ENCODE results near the gene SEZ6.

SEZ6 gene

DNA sequence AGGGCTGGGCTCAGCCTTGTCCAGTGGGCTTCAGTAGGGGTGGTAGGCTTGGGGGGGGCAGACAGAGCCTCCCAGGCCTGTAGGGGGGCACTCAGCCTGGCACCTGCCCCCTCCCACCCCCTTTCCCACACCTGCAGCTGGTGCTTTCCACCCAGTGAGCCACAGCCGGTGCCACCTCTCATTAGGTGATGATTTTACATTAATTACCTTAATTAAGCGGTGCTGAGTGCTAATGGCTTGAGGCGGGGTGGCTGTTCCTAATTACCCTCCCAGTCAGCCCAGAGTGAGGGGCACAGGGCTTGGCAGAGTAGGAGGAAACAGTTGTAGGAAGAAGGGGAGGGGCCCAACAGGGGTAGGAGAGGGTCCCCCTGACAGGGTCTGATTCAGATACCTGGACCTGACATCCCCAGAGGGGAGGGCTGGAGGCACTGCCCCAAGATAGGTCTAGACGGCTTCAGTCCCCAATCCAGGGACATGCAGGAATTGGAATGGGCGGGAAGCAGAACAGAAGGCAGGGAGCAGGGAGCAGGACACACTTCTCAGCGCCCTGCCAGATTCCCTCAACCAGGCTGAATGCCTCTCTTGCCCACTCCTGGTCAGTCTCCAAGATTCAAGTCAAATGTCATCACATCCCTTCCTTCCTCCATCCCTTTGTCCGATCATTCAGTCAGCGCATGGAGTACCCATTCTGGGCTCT is 28.0 kb downstream of the SEZ6 start:
- TF ChIP-seq, protein P1, sequence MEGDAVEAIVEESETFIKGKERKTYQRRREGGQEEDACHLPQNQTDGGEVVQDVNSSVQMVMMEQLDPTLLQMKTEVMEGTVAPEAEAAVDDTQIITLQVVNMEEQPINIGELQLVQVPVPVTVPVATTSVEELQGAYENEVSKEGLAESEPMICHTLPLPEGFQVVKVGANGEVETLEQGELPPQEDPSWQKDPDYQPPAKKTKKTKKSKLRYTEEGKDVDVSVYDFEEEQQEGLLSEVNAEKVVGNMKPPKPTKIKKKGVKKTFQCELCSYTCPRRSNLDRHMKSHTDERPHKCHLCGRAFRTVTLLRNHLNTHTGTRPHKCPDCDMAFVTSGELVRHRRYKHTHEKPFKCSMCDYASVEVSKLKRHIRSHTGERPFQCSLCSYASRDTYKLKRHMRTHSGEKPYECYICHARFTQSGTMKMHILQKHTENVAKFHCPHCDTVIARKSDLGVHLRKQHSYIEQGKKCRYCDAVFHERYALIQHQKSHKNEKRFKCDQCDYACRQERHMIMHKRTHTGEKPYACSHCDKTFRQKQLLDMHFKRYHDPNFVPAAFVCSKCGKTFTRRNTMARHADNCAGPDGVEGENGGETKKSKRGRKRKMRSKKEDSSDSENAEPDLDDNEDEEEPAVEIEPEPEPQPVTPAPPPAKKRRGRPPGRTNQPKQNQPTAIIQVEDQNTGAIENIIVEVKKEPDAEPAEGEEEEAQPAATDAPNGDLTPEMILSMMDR (IDR thresholded peaks at IDR 0.05; ENCODE audit: insufficient read depth, low read depth, low read length, missing control alignments): no peak
- no peak overlapping the region for H3K4me3 ChIP-seq (ENCODE audit: low read depth, low read length)
- DNase-seq (ENCODE audit: low read depth): no peak

DNA sequence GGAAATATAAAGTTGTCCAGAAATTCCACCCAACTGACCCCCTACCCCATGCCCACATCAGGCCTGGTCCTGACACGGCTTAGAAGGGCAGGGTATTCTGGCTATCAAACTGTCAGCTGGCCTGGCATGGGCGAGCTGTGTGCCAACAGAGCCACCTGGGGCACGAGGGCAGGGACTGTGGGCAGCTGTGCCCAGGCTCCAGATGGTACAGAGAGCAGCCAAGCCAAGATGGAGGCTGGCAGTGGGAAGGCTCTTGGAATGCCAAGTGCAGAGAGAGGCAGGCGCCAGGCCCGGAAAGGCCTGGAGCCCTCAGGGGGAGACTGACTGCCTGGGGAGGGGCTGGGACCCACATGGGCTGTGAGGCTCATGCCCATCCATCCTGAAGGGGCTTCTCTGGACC is 30.2 kb downstream of the SEZ6 start:
- H3K4me3 ChIP-seq (ENCODE audit: low read depth, low read length): no peak overlapping the region
- DNase-seq (ENCODE audit: low read depth): no peak
- TF ChIP-seq, protein P1 (IDR thresholded peaks at IDR 0.05; ENCODE audit: insufficient read depth, low read depth, low read length, missing control alignments): no peak

DNA sequence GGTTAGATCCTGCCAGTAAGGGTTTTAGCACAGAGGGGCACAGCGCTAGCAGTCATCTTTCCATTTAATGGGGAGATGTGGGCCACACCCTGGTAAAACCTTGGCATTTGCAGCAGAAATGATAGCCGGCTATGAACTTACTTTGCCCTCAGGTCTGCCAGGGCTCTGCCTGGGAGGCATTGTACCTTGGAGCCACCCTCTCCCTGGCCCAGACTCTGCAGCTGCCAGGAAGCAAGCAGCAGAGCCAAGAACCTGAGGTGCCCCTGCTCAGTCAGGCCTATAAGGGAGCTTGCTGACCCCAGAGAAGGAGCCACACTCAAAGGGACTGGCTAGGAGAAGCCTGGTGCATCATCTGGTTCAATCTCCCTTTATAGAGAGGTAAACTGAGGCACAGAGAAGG is 30.8 kb downstream of the SEZ6 start:
- TF ChIP-seq, protein P1 (IDR thresholded peaks at IDR 0.05; ENCODE audit: insufficient read depth, low read depth, low read length, missing control alignments): no peak
- no peak for DNase-seq (ENCODE audit: low read depth)

DNA sequence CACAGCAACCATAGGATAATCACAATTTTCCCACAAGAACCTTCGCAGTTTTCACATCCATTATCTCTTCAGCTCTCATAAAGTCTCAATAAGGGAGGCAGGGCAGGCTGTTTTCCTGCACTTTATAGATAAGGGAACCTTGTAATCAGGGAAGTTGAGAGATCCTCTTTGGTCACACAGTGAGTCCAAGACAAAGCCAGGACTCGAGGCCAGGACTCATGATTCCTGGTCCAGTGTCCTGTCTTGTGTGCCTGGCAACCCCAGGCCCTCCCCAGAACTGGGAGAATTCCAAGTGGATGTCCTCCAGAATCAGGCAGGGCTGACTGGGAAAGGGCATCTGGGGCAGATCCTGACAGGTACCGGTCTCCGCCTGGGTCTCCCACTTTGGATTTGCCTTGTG is 31.4 kb downstream of the SEZ6 start:
- no peak for DNase-seq (ENCODE audit: low read depth)
- H3K4me3 ChIP-seq (ENCODE audit: low read depth, low read length): no peak overlapping the region
- TF ChIP-seq, protein P1 (IDR thresholded peaks at IDR 0.05; ENCODE audit: insufficient read depth, low read depth, low read length, missing control alignments): no peak

More for the DNA sequence above, 30.8 kb downstream of the SEZ6 start:
- no peak overlapping the region for H3K4me3 ChIP-seq (ENCODE audit: low read depth, low read length)

DNA sequence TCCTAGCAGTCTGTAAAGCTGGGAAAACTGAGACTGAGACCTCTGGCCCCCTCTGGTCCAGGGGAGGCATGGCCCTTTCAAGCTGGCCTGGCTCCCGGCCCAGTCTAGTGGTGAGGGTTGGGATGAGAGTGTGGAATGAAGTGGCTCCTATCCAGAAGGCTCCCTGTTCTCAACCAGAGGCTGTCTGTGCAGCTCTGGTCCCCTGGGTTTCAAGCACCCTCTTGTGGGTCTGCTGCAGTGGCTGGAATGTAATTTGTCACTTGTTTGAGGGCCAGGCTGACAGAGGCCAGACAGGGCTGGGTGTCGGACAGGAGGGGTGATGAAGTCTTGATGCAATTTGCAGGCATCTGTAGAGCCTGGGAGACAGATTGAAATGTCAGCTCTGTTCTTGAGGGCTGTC is 32.4 kb downstream of the SEZ6 start:
- H3K4me3 ChIP-seq (ENCODE audit: low read depth, low read length): no peak overlapping the region
- TF ChIP-seq, protein P1 (IDR thresholded peaks at IDR 0.05; ENCODE audit: insufficient read depth, low read depth, low read length, missing control alignments): no peak
- no peak for DNase-seq (ENCODE audit: low read depth)

DNA sequence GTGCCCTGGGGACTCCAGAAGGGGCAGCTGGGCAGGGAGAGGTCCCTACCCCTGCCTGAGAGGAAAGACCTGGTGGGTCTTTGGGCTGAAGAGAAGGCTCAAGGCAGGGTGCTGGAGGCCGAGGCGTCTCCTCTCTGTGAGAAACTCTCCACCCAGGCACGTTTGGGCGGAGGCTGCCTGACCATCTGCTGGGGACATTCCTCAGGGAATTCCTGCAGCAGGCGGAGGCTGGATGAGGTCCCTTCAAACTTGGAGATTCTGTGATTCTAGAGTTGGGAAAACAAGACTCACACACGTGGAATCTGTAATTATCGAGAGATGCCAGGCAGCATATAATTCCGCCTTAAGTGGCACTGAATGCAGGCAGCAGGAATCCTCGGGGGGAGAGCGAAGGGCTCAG is 33.4 kb downstream of the SEZ6 start:
- no peak for DNase-seq (ENCODE audit: low read depth)
- no peak overlapping the region for H3K4me3 ChIP-seq (ENCODE audit: low read depth, low read length)
- TF ChIP-seq, protein P1 (IDR thresholded peaks at IDR 0.05; ENCODE audit: insufficient read depth, low read depth, low read length, missing control alignments): no peak

DNA sequence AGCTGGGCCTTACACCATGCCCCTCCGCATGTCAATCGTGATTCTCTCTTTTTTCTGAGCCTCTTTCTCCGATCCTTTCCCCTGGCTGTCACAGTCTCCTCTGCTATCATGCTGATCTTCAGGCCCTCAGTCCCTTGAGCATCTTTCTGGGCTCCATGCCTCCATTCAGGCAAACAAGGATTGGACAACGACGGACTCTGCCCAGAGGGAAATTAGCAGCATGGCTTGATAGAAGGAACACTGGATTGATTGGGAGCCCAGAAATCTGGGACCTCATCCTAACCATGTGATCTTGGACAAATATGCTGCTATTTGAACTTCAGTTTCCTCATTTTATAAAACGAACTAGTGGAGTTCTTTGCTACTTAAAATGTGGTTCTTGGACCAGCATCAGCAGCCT is 35.0 kb downstream of the SEZ6 start:
- no peak for DNase-seq (ENCODE audit: low read depth)

More for the DNA sequence above, 35.0 kb downstream of the SEZ6 start:
- H3K4me3 ChIP-seq (ENCODE audit: low read depth, low read length): no peak overlapping the region
- TF ChIP-seq, protein P1 (IDR thresholded peaks at IDR 0.05; ENCODE audit: insufficient read depth, low read depth, low read length, missing control alignments): no peak
